Astrocyte (in vitro differentiated cells and primary cell): Measurements from ENCODE around the gene GSG1L.

Source experiments
- EZH2 ChIP-seq: IDR thresholded peaks from 2 replicates; pipeline ENCODE4 v1.6.1; 2012; ENCODE audit warnings: mild to moderate bottlenecking, low read length, inconsistent platforms; ENCODE audit not compliant: insufficient read depth
- TF ChIP-seq, protein P1 (sequence below): IDR thresholded peaks from 2 replicates; pipeline ENCODE4 v1.5.1; 2011; ENCODE audit warnings: low read depth, mild to moderate bottlenecking, inconsistent platforms, low read length, moderate library complexity; ENCODE audit not compliant: insufficient read depth

- TF ChIP-seq, protein P1, sequence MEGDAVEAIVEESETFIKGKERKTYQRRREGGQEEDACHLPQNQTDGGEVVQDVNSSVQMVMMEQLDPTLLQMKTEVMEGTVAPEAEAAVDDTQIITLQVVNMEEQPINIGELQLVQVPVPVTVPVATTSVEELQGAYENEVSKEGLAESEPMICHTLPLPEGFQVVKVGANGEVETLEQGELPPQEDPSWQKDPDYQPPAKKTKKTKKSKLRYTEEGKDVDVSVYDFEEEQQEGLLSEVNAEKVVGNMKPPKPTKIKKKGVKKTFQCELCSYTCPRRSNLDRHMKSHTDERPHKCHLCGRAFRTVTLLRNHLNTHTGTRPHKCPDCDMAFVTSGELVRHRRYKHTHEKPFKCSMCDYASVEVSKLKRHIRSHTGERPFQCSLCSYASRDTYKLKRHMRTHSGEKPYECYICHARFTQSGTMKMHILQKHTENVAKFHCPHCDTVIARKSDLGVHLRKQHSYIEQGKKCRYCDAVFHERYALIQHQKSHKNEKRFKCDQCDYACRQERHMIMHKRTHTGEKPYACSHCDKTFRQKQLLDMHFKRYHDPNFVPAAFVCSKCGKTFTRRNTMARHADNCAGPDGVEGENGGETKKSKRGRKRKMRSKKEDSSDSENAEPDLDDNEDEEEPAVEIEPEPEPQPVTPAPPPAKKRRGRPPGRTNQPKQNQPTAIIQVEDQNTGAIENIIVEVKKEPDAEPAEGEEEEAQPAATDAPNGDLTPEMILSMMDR: no peak
- TF ChIP-seq EZH2: no peak
Observed at GRCh38 chr16:27760789-27761176, 302.7 kb downstream of the GSG1L start.
